Spinal cord (tissue), 10 donors: ENCODE data around the gene RORC. TPM values are rescaled to one million over a fixed set of nuclear protein-coding genes. Genes with fewer than 3 reads are reported as not detected.
"Not testable (repeated sequence)": the region's sequence is repeated elsewhere in the genome, so short reads cannot be mapped to it uniquely, and the experiment has no call there.

ENCODE experiments used
- DNase-seq, 6 donors: peaks; one replicate each; pipeline versions ENCODE4 v3.0.0 to v3.0.0-alpha.2; 2013 to 2015; ENCODE audit warnings: low spot score in 6 of 6, low read depth in 4 of 6
- H3K27ac ChIP-seq: one replicate; pipeline ENCODE4 v1.5.1; 2013; ENCODE audit warnings: low read depth, low read length, control low read depth
- H3K27me3 ChIP-seq: one replicate; pipeline ENCODE4 v1.6.1; 2013; ENCODE audit warnings: low read length; ENCODE audit not compliant: control insufficient read depth, insufficient read depth
- H3K36me3 ChIP-seq: one replicate; pipeline ENCODE4 v1.6.1; 2013; ENCODE audit warnings: low read length; ENCODE audit not compliant: control insufficient read depth, insufficient read depth
- H3K4me1 ChIP-seq: one replicate; pipeline ENCODE4 v1.6.1; 2013; ENCODE audit warnings: low read length; ENCODE audit not compliant: control insufficient read depth, insufficient read depth
- H3K4me3 ChIP-seq: one replicate; pipeline ENCODE4 v1.5.1; 2013; ENCODE audit warnings: low read depth, low read length, control low read depth
- H3K9me3 ChIP-seq: one replicate; pipeline ENCODE4 v1.6.1; 2013; ENCODE audit warnings: low read length; ENCODE audit not compliant: control insufficient read depth, insufficient read depth
- WGBS: methylation state at CpG from one replicate; pipeline ENCODE4 v1.1.5; 2013; ENCODE audit warnings: missing lambda C conversion rate; ENCODE audit not compliant: insufficient coverage; 5-methylcytosine and 5-hydroxymethylcytosine counted together
- polyA plus RNA-seq, 2 donors: library from polyadenylated mRNA; unstranded; fragments of 120-200 nt; gene quantifications; one replicate each; pipeline ENCODE4 v1.2.1, GENCODE V29; 2013; ENCODE audit not compliant: insufficient read length in 2 of 2
- total RNA-seq, 2 donors: library from RNA; depleted of rRNA in 1 of 2; stranded (reverse); fragments of 120-200 nt in 1 of 2; fragments of >200 nt in 1 of 2; gene quantifications; one replicate each; pipeline versions ENCODE4 v1.2.3 to v1.2.4, GENCODE V29; 2013 to 2014
- donor health status: healthy.

RORC gene
- total and polyA plus RNA-seq, 4 donors: 0.15 to 0.44 (median 0.17) TPM; not detected in 1

DNA sequence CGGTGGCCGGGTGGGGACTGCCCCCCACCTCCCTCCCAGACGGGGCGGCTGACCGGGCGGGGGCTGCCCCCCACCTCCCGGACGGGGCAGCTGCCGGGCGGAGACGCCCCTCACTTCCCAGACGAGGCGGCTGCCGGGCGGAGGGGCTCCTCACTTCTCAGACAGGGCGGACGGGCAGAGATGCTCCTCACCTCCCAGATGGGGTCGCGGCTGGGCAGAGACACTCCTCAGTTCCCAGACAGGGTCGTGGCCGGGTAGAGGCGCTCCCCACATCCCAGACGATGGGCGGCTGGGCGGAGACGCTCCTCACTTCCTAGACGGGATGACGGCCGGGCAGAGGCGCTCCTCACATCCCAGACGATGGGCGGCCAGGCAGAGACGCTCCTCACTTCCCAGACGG is 62.3 kb downstream of the RORC start:
- not testable (repeated sequence) for H3K4me3 ChIP-seq, H3K27me3 ChIP-seq, H3K9me3 ChIP-seq, H3K4me1 ChIP-seq, H3K36me3 ChIP-seq, DNase-seq, H3K27ac ChIP-seq
- WGBS: 94% methylated on average over 19 of the region's 34 CpGs

DNA sequence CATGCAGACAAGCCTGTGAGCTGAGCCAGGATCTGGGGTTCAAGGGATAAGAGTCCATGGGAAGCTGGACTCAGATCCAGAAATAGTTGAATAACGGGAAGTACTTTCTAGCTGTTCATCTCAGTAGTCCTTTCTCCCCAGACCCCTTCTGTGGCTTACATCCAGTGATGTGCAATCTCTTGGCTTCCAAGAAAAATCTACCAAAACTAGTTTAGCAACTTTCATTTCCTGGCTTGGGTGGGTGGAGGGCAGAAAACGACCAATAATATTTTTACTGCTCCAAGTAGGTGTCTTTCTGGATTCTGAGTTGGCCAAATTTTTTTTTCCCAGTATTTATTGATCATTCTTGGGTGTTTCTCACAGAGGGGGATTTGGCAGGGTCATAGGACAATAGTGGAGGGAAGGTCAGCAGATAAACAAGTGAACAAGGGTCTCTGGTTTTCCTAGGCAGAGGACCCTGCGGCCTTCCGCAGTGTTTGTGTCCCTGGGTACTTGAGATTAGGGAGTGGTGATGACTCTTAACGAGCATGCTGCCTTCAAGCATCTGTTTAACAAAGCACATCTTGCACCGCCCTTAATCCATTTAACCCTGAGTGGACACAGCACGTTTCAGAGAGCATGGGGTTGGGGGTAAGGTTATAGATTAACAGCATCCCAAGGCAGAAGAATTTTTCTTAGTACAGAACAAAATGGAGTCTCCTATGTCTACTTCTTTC is 63.1 kb downstream of the RORC start:
- not testable (repeated sequence) for H3K27ac ChIP-seq, H3K36me3 ChIP-seq, DNase-seq, H3K4me1 ChIP-seq, H3K4me3 ChIP-seq, H3K9me3 ChIP-seq, H3K27me3 ChIP-seq
- no CpG with 5 or more reads among the region's 7 CpGs for WGBS

DNA sequence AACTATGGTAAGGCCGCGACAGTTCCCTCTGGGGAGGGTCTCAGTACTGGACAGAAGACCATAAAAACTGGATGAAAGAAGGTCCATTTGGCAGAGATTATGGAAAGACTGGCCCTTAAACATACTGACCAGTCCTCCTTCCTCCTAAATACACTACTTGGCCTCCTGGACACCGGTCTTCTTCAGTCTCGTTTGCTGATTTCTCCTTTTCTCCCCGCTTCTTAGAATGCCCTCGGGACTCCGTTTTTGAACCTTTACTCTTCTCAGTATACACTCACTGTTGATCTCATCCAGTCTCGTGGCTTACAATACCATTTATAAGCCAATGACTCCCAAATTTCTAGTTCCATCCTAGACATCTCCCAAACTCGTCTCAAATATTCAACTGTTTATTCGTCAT is 67.6 kb downstream of the RORC start:
- no peak for DNase-seq
- Histone ChIP-seq H3K4me1 (peaks cover 5% of the 10 kb centered on the region), H3K27ac (peak overlapping the region; percentile 90), H3K36me3 (peaks cover 17% of the 10 kb centered on the region), H3K4me3 (peak overlapping the region; percentile 86), H3K27me3 (no peaks in the 10 kb centered on the region), H3K9me3 (no peaks in the 10 kb centered on the region)
- WGBS: 58% methylated on average over 8 of the region's 10 CpGs

DNA sequence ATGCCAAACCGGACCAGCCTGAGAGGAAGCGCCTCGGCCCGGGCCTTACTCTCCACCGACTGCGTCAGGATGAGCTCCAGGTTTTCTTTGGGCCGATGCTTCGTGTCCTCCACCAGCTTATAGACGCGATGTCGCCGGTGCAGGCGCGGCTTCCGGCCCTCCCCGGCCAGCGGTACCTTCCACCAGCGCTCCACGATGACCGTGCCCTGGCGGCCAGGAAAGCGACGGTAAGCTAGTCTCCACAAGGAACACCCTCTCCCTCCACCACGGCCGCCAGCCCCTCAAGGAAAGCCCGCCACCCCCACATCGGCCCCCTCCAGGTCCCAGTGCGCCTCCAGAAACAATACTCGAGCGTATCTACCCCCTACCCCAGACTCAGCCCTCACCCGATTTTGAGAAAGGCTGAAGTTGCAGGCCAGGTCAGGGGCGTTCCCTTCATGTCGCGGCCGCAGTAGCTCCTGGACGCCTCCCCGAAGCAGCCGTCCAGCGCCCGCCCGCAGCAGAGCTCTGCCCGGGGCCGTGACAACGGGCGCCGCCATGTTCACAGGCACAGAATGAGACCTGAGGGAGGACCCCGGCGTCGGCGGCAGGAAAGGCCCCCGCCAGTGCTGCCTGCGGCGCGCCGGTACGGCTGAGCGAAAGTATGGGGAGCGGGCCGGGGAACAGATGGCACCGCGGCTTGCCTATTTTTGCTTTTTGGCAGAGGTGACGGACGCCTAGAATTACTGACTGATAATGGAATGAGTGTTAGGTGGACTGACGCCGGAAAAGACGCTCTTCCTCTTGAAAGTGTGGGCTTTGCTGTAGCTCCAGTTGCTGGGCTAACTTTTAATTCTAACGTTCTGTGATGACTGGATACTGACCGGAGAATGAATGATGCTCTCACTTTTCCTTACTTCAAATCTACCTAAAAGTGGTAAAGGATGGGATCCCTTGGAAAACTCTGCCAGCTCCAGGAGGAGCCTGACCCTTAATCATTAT is 68.4 kb downstream of the RORC start, which contains the start of gene MRPL9:
MRPL9 (minus strand) TSS at position 556 of the 981 bp plus-strand sequence; CDS start at position 539, 17 bp downstream.
- no peaks in the 10 kb centered on the region for H3K9me3 ChIP-seq
- peak within 1 kb of the TSS; percentile 86 for H3K4me3 ChIP-seq
- peaks cover 17% of the 10 kb centered on the region for H3K36me3 ChIP-seq
- H3K27me3 ChIP-seq: no peaks in the 10 kb centered on the region
- under 1% methylated on average over 65 of the region's 68 CpGs for WGBS
- peaks cover 5% of the 10 kb centered on the region for H3K4me1 ChIP-seq
- H3K27ac ChIP-seq: peak within 1 kb of the TSS; percentile 90
- peak; percentile 63 to 95 (median 74) for DNase-seq

DNA sequence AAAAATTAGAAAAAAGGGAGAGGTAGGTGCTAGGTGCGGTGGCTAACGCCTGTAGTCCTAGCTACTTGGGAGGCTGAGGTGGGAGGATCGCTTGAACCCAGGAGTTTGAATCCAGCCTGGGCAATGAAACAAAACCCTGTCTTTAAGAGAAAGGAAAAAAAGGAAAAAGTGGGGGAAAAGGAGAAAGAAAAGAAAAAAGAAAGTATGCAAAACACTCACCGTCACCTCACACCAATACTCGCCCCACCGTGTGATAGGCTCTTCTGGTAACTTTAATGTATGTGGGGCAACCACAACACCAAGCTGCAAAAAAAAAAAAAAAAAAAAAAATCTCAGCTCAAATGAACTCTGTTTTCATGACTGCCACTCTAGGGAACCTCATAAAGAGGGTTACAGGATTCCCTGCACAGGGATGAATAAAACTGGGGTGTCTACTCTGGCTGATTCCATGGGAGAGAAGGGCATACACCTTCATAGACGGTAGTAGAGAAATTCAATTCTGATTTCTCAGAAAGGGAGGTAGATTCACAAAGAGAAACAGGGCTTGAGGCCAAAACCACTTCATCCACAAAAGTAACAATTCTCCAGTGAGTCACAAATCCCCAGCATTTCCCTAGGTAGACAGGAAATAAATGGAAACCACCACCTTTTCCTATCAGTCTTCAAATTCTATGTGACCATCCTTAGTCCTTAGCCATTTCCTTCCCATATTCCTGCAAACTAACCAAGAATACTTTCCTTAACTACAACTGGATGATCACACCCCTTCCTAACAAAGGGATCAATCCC is 70.8 kb downstream of the RORC start:
- 92% methylated on average over 3 of the region's 7 CpGs for WGBS
- no peak overlapping the region for H3K4me3 ChIP-seq
- no peak for DNase-seq
- H3K36me3 ChIP-seq: peaks cover 22% of the 10 kb centered on the region
- H3K9me3 ChIP-seq: no peaks in the 10 kb centered on the region
- no peak overlapping the region for H3K27ac ChIP-seq
- no peaks in the 10 kb centered on the region for H3K27me3 ChIP-seq
- H3K4me1 ChIP-seq: peaks cover 5% of the 10 kb centered on the region

DNA sequence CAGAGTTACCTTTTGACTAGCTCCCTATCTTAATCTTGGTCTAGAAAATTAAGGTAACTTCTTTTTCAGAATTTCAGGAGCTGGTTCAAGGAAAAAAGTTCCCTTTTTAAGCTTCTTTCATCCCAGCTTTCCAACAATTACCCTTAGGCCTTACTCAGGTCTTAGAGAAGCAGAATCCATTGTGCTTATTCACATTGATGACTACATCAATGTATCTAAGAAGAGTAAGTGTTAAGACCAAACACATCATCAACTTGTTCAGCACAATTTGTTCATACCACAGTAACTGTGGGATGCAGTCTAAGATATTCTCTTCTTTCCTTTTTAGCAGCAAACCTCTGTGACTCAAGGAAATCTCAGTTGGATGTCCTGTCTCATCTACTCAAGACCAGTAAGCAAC is 72.4 kb downstream of the RORC start:
- peaks cover 22% of the 10 kb centered on the region for H3K36me3 ChIP-seq
- no peak for DNase-seq

DNA sequence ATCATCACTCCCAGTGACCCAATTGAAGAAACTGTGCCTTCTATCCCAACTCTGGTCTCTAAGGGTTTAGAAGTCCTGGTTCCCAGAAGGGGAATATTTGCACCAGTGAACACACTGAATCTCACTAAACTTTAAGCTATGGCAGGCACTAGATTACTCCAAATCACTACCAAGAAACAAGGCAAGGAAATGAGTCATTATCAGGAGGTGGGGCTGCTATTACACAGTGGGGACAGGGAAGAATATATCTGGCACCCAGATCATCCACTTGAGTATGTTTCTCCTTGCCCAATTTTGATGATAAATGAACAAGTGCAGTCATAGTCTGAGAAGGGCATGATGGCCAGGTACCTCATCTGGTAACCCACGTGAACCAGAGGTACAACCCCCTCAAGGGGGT is 75.3 kb downstream of the RORC start:
- Histone ChIP-seq H3K9me3 (no peaks in the 10 kb centered on the region), H3K36me3 (peaks cover 17% of the 10 kb centered on the region), H3K27me3 (no peaks in the 10 kb centered on the region), H3K4me3 (no peak overlapping the region), H3K4me1 (no peaks in the 10 kb centered on the region), H3K27ac (no peak overlapping the region)
- 83% methylated on average over 1 of the region's 1 CpG for WGBS
- DNase-seq: no peak

More for the DNA sequence above, 72.4 kb downstream of the RORC start:
- no peak overlapping the region for H3K4me3 ChIP-seq
- H3K4me1 ChIP-seq: peaks cover 5% of the 10 kb centered on the region
- no peaks in the 10 kb centered on the region for H3K9me3 ChIP-seq
- H3K27ac ChIP-seq: no peak overlapping the region
- H3K27me3 ChIP-seq: no peaks in the 10 kb centered on the region
